DMS114 treated with DMSO at 0.1 percent for 48 hours (cell line): ENCODE measurements around the gene MPLKIP.
"Not testable (repeated sequence)": the region's sequence is repeated elsewhere in the genome, so short reads cannot be mapped to it uniquely, and the experiment has no call there.

Experiments
- DNase-seq: peaks from one replicate; lab custom pipeline; 2025; ENCODE audit not compliant: unreplicated experiment; lab: John Stamatoyannopoulos, UW

Gene MPLKIP

DNA sequence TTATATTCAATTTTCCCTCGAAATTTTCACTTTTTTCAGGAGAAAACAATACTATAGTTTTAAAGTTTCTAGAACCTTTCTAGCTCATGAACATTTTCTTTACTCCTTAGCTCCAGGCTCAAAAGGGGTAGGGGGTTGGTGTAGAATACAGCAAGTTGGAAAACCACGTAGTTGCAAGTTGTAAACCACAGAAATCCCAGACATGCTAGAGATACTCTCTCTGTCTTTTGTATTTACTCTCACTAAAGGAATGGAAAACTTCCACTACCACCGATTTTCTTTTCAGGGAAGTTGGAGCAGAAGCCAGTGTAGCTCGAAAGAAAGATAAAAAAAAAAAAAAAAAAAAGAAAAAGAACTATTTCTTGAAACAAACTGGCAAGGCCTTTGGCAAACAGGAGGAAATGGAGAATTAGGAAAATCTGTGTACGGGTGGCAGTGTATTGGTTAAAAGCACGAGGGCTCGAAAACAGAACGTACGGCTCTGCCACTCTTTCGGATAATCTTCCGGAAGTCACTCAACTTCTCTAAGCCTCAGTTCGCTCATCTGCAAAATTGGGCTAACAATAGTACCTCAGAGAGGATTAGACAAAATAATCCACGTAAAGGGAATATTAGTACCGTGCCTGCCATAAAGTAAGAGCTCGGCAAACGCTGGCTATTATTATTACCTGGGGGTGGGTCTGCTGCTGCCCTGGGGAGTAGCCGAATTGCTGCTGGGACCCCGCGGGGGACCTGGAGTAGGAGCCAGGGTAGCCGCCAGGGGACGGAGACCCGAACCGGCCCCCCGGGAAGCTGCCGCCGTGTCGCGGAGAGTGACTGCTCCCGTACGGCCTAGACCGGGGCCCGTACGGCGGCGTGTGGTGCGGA is 628 bp downstream of the MPLKIP start:
- DNase-seq = no peak

- no peak for DNase-seq
Measured at GRCh38 chr7:40122940-40123254, 11.5 kb downstream of the MPLKIP start.

- not testable (repeated sequence) for DNase-seq
Measured at GRCh38 chr7:40122100-40122939, 12.1 kb downstream of the MPLKIP start.

DNA sequence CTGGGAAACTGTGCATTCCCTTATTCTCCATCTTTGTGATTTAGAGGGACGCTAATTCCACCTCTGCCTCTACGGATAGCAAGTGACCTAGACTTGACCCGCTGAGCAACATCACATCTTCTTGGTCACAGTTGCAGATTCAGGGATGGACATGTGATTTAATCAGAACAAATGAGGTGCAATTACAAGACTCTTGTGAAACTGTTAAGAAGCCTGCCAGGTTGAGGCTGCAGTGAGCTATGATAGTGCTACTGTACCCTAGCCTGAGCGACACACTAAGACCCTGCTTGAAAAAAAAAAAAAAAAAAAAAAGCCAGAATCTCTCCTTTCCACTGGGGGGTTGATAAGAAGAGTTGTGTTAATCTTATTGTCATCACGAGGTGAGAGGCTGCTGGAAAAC is 14.4 kb downstream of the MPLKIP start:
- no peak for DNase-seq

GRCh38 chr7:40118201-40118600 is 16.2 kb downstream of the MPLKIP start:
- DNase-seq = not testable (repeated sequence)

GRCh38 chr7:40117199-40117598 is 17.2 kb downstream of the MPLKIP start:
- DNase-seq = not testable (repeated sequence)

DNA sequence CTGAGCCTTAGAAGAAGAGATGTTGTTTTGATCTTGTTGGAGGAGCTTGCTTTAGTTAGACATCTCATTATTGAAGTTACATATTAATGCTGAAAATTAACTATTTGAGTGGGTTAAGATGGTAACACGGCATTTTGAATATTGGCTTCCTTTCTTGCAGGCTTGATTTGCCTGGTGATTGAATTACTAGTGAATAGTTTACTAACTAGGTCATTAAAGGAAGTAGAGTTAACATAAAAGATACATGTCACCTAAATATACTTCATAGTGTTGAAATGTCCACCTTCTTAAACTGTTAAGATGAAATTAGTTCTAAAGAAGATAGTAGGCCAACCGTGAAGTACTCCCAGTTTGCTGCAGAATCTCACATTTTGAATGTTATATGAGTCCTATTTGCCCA is 18.5 kb downstream of the MPLKIP start:
- no peak for DNase-seq

GRCh38 chr7:40105879-40106473 is 28.4 kb downstream of the MPLKIP start:
- DNase-seq = no peak

- no peak for DNase-seq
Measured at GRCh38 chr7:40102897-40103296, 31.5 kb downstream of the MPLKIP start.

DNA sequence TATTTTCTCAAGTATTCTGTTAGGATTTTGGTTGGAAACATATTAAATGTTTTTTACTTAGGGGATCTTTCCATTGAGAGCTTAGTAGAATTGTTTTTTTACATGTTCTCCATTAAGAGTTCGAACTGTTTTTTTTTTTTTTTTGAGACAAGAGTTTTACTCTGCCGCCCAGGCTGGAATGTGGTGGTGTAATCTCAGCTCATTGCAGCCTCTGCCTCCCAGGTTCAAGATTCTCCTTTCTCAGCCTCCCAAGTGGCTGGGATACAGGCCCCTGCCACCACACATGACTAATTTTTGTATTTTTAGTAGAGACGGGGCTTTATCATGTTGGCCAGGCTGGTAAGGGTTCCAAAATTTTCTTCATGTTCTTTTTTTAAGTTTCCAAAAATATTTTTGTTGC is 33.2 kb downstream of the MPLKIP start:
- DNase-seq = no peak

GRCh38 chr7:40099837-40100236 is 34.6 kb downstream of the MPLKIP start:
- no peak for DNase-seq

DNA sequence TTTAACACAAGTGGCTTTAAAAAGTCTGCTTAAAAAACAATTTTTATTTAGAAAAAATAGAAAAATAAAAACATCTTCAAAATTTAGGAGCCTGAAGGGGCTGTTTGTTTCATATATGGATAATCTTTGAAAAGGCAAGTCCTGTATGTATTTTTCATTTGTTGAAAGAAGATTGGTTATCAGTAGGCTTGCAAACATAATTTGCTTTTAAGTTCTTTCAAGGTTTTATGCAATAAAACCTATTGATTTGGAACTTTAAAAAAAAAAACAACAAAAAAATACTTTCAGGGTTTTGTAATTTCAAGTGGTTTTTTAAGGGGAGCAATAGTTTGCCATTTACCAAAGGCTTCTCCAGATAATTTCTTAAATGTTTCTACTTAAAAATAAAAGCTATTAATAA is 35.6 kb downstream of the MPLKIP start:
- no peak for DNase-seq

DNA sequence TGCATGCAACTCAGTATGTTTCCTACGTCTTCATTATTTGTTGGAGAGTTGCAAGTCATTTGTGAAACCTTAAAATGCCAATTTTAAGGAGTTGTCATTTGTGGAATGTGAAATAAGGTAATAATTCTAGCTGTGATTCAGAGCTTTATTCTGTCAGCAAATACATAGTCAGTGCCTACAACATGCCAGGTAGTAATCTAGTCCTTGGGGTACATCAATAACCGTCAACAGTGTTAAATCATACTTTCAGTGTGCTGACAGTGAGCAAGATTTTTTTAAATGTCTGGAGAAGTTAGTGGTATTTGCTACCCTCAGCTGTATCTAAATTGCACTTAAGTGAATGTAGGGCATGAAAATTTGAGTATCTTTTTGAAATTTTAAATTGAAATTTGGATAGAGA is 36.7 kb downstream of the MPLKIP start:
- no peak for DNase-seq

- no peak for DNase-seq
Measured at GRCh38 chr7:40095695-40096327, 38.6 kb downstream of the MPLKIP start.

DNA sequence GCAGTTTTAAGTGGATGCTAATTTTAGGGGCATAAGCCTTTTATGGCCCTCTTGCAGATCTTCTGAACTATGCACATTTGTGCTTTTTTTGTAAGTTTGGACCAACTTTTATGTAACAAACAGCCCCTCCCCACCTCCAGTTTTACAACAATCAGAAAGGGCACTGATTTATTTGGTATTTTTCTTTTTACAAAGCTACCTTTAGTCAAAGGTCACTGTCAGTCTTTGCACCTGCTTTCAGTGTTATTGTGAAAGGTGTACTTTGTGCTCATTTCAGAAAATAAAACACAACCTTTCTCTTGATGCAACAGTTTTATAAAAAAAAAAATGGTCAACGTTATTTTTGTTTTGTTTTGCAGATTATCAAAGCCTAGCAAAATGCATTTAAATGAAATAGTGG is 39.2 kb downstream of the MPLKIP start:
- no peak for DNase-seq

DNA sequence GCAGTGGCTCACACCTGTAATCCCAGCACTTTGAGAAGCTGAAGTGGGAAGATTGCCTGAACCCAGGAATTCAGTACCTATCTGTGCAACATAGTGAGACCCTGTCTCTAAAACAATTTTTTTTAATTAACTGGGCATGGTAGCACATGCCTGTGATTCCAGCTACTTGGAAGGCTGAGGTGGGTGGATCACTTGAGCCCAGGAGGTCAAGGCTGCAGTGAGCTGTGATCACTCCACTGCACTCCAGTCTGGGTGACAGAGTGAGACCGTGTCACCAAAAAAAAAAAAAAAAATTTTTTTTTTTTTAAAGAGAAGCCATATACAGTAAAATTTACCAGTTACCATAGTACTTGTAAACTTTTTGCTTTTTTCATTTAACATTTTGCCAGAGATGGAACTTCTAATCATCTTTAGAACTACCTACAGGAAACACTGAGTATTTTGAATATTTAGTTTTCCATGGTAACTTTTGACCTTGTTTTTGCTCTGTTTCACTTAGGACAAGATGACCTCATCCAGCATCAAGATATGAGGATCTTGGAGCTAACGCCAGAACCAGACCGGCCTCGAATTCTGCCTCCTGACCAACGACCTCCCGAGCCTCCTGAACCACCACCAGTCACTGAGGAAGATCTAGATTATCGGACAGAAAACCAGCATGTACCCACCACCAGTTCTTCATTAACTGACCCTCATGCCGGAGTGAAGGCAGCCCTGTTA is 40.6 kb downstream of the MPLKIP start:
- DNase-seq = no peak

- DNase-seq = no peak
Measured at GRCh38 chr7:40092182-40092581, 42.2 kb downstream of the MPLKIP start.

DNA sequence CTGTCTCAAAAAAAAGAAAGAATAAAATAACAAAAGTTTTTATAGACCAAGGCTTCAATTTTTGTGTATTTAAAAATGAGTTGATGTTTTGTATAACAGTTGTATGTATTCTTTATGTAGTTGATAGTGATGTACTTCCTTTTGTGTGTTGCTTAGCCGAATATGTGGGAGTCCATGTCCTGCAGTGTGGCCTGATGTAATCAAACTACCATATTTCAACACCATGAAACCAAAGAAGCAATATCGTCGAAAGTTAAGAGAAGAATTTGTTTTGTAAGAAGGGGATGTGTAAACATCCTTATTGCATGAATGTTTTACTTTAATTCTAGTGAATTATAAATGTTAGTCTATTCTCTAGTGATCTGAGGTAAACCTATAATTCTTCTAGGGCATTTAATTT is 56.6 kb downstream of the MPLKIP start:
- no peak for DNase-seq
